Activated naive CD8-positive, alpha-beta T cell treated with anti-CD3 and anti-CD28 coated beads, Interleukin-2, amount 50 U/mL, for 24 hours (primary cell): ENCODE results near the gene TMF1.
A peak's percentile ranks its signal among the peaks of the same experiment; 100 is the strongest.

Experiments used
- ATAC-seq: fragments of 150-1000 bp; cut with Tn5 transposase; one replicate; pipeline ENCODE4 v1.10.0; 2021
- DNase-seq: peaks from one replicate; pipeline ENCODE4 v3.0.0; 2021
- H3K27ac Mint-ChIP-seq: one replicate; pipeline ENCODE4 v1.8.0; 2021; ENCODE audit warnings: mild to moderate bottlenecking, mixed read lengths
- H3K27me3 Mint-ChIP-seq: one replicate; pipeline ENCODE4 v1.8.0; 2021; ENCODE audit warnings: mixed read lengths
- H3K36me3 Mint-ChIP-seq: one replicate; pipeline ENCODE4 v1.8.0; 2021; ENCODE audit warnings: low read depth, mixed read lengths
- H3K4me1 Mint-ChIP-seq: one replicate; pipeline ENCODE4 v1.8.0; 2021; ENCODE audit warnings: mixed read lengths
- H3K4me3 Mint-ChIP-seq: one replicate; pipeline ENCODE4 v1.8.0; 2021; ENCODE audit warnings: mild to moderate bottlenecking, moderate library complexity, mixed read lengths
- H3K9me3 Mint-ChIP-seq: one replicate; pipeline ENCODE4 v1.8.0; 2021; ENCODE audit warnings: mixed read lengths

The TMF1 gene

DNA sequence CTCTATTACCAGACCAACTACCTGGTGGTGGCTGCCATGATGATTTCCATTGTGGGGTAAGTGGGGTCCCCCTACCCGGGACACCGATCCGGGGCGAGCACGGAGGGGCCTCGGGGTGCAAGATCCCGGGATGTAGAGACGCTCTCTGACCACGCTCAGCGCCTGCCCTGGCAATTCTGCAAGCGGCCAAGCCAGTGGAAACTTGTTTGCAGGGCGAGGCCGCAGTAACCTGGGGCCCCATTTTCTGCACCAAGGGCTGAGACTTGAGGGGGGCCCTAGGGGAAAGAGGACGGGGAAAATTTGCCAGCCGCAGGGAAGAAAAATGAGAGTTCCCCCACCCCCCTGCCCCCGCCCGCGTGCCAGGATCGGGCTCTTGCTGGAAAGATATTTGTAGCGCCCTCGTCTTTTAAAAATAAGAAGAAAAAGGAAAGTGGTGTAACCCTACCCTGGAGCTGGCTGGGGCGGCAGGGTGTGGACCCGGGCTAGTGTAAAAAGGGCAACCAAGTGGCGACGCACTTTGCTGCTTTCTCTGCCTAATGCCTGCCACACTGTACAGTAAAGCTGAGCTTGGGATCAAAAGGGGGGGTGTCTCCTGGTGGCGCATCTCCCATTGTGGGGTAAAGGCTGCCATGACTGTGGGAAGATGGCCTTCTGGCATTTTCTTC, 33.2 kb upstream of the TMF1 start:
- peak overlapping the region; percentile 99 for H3K27ac Mint-ChIP-seq
- no peaks in the 10 kb centered on the region for H3K27me3 Mint-ChIP-seq
- ATAC-seq (no peak), DNase-seq (peak; percentile 41)
- peaks cover 77% of the 10 kb centered on the region for H3K4me1 Mint-ChIP-seq
- peak overlapping the region; percentile 86 for H3K4me3 Mint-ChIP-seq
- peaks cover 10% of the 10 kb centered on the region for H3K36me3 Mint-ChIP-seq
- H3K9me3 Mint-ChIP-seq, result no peaks in the 10 kb centered on the region

DNA sequence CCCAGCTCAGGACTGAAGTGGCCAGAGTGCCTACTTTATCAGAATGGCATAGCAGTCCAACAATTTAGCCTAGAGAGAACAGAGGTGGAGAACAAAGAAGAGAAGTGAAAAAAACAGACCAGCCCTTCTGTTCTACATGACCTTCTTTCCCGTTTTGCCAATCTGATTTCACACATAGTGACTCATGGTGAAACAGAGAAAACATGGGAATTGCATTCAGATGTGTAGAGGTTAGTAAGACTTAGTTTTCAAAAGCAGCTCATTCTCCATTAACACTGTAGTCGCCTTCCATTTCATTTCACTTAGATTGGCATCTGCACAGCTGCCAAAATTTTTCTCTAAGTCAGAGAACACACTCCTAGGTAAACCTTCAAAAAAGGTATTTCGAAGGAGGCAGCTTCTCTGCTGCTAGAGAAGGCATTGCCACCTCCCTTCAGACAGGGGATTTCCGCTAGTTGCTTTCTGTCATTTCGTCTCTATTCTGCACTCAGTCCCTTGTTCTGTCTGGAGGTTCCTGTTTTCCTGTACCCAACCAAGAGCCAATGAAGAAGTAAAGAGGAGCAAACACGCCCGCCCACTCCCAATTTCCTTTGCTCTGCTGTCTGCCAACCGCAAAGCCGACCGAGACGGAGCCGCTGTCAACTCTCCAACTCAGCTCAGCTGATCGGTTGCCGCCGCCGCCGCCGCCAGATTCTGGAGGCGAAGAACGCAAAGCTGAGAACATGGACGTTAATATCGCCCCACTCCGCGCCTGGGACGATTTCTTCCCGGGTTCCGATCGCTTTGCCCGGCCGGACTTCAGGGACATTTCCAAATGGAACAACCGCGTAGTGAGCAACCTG, 32.4 kb upstream of the TMF1 start, which contains the start of gene ARL6IP5:
Gene ARL6IP5, plus strand, starts transcription at position 612 of the 842 bp plus-strand sequence. Its CDS starts 111 bp downstream, at position 723.
- Mint-ChIP-seq H3K27ac (peak within 1 kb of the TSS; percentile 99), H3K27me3 (no peaks in the 10 kb centered on the region), H3K9me3 (no peaks in the 10 kb centered on the region), H3K4me3 (peak within 1 kb of the TSS; percentile 86), H3K36me3 (peaks cover 10% of the 10 kb centered on the region), H3K4me1 (peaks cover 69% of the 10 kb centered on the region)
- ATAC-seq (peak; percentile 55), DNase-seq (peak; percentile 90)

DNA sequence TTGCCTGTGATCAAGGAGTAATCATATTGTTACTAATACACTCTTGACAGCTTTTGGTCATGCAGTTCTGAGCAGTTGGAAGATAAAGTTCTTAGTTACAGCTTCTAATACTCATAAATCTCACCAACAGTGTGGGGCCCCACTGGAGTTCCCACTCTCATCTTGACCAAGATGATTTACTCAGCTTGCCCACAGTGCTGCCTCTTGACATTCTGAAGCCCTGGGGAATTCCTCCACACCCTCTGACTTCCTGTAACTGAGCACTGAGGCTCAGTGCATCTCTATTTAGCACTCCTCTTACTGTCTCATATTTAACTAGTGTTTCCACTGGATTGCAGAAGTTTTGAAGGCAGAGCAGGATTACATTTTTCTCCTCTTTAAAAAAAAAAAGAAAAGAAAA, 30.7 kb upstream of the TMF1 start:
- ATAC-seq, result peak; percentile 73
- Mint-ChIP-seq H3K36me3 (peaks cover 13% of the 10 kb centered on the region), H3K4me1 (peaks cover 69% of the 10 kb centered on the region), H3K27me3 (no peaks in the 10 kb centered on the region), H3K27ac (peak overlapping the region; percentile 99), H3K4me3 (peak overlapping the region; percentile 66), H3K9me3 (no peaks in the 10 kb centered on the region)
- peak; percentile 72 for DNase-seq

DNA sequence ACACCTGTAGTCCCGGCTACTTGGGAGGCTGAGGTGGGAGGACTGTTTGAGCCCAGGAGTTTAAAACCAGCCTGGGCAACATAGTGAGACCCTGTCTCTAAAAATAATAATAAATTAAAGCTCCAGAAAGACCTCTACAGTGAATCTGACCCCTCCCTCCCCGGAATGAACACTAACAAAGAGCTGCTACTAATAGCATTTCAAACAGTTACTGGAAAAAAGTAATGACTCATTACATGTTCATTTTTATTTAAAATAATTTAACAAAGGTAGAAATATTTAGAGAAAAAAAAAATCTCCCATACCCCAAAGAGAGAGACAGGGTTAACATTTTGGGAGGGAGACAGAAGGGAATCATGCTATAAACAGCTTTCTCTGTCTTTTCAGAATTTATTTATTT, 30.2 kb upstream of the TMF1 start:
- H3K4me1 Mint-ChIP-seq, result peaks cover 68% of the 10 kb centered on the region
- H3K36me3 Mint-ChIP-seq, result peaks cover 15% of the 10 kb centered on the region
- no peaks in the 10 kb centered on the region for H3K9me3 Mint-ChIP-seq
- DNase-seq, result no peak
- no peak for ATAC-seq
- H3K27me3 Mint-ChIP-seq, result no peaks in the 10 kb centered on the region
- H3K4me3 Mint-ChIP-seq, result peak overlapping the region; percentile 66
- H3K27ac Mint-ChIP-seq, result peak overlapping the region; percentile 99

DNA sequence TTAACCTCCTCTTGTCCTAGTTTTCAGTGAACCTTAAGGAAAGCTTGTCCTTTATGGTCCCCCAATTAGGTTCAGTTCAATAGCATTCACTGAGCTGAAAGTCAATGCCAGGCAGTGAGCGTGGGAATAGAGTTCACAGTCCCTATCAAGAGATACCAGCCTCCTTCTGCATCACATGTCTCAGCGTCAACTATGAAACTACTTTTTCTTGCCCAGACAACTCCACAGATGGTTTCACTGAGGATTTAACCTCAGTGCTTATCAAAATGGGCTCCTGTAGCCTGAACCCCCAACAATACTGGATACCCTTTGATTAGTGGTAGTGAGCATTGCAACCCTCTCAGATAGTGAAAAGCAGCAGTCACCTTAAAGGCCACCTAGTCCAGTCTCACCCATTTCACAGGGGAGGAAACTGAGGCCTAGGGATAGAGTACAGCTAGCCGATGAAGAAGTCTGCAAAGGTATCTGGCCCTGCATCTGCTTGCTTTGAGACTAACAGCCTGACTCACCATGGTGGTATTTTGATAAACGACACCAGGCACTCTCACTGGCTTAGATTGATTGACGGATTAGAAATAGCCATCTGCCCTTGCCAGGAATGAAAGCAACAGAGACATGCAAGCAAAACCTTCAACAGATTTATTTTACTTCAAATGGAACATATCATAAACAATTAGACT, 29.6 kb upstream of the TMF1 start:
- Mint-ChIP-seq H3K27me3 (no peaks in the 10 kb centered on the region), H3K4me1 (peaks cover 69% of the 10 kb centered on the region), H3K9me3 (no peaks in the 10 kb centered on the region), H3K36me3 (peaks cover 18% of the 10 kb centered on the region), H3K4me3 (peak overlapping the region; percentile 66), H3K27ac (peak overlapping the region; percentile 99)
- DNase-seq (no peak), ATAC-seq (no peak)

DNA sequence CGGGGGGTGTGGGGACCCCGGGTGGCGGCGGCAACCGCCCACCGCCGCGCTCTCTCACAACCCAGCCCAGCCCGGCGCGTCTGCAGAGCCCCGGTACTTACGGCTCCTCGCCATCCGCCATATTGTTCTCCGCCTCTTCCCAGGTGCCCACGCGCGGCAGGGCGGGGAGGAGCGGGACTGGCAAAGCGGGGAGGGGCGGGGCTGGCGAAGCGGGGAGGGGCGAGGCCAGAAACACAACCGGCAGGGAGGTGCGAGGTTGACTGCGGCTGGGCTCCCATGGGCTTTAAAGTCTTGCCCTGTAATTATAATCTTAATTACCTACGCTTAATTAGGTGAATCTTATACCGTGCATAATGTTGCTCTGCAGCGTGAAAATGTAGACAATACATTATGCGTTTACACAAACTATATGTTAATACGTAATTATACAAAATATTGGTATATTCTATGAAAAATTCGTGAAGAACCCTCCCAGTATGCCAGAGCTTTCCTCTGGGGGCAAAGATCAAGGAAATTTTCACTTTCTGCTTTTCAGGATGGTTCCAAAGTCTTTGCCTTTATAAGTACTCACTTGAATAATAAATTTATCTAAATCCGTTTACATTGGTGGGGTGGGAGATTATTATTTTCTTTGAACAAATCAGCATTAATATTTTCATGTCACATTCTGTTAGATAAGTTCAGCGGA, 28.2 kb upstream of the TMF1 start, which contains the start of gene UBA3:
Gene UBA3, minus strand, starts transcription at position 133 of the 688 bp plus-strand sequence. Its CDS starts 12 bp downstream, at position 121.
- H3K9me3 Mint-ChIP-seq, result no peaks in the 10 kb centered on the region
- peaks cover 19% of the 10 kb centered on the region for H3K36me3 Mint-ChIP-seq
- peak; percentile 46 for ATAC-seq
- peak within 1 kb of the TSS; percentile 99 for H3K27ac Mint-ChIP-seq
- H3K27me3 Mint-ChIP-seq, result no peaks in the 10 kb centered on the region
- DNase-seq, result peak; percentile 93
- peak within 1 kb of the TSS; percentile 93 for H3K4me3 Mint-ChIP-seq
- peaks cover 72% of the 10 kb centered on the region for H3K4me1 Mint-ChIP-seq

DNA sequence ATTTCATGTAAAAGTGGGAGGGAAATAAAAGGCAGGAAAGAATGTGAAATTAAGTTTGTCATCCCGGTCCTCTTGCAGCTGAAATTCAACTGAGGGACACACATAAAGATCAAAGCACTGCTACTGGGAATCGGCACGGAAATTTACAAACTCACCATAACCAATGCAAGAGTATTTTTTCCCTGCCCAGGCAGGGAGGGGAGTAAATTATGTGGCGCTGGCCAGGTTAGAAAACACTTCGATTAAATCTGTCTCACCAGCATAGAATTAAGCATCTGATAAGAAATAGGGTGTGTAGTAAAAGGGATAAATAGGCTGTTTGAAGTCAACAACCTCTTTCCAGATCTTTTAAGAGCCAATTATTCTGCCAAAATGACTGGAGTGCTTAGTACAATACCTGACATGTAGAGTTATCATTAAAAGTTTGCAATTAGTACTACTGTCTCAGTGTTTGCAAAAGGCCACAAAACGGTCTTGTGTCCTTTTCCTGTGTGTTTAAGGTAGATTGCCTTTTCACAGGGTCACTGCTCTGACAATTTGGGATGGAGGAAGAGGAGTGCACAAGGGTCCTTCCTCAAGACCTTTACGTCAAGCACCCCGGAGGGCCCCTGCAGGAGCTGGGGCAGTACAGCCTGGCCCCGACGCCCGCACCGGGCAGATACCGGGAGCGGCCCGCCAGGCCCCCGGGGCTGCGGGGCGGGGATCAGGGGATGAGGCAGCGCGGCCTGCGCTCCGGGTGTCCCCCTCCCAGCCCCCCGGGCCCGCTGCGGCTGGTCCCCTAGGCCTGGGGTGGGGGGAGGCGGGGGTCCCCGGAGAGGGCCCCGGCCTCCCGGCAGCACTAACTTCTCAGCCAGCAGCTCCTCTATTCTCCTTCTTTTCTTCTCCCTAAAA, 27.4 kb upstream of the TMF1 start:
- ATAC-seq (no peak), DNase-seq (peak; percentile 31)
- H3K36me3 Mint-ChIP-seq, result peaks cover 19% of the 10 kb centered on the region
- peak overlapping the region; percentile 85 for H3K27ac Mint-ChIP-seq
- peak overlapping the region; percentile 93 for H3K4me3 Mint-ChIP-seq
- H3K27me3 Mint-ChIP-seq, result no peaks in the 10 kb centered on the region
- no peaks in the 10 kb centered on the region for H3K9me3 Mint-ChIP-seq
- H3K4me1 Mint-ChIP-seq, result peaks cover 70% of the 10 kb centered on the region

DNA sequence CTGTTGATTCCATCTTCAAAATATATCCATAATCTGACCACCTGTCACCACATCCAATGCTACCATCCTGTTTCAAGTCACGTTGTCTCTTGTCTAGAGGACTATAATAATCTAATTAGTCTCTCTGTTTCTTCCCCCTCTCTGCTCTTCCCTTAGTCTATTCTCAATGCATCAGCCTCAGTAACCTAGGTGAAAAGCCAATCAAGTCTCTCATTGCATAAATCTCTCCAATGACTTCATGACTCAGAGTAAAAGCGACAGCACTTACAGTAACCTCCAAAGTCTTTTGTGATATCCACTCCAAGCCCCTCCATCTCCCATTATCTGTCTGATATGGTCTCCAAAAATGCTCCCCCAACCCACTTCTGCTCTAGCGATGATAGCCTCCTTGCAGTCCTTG, 20.8 kb upstream of the TMF1 start:
- peaks cover 31% of the 10 kb centered on the region for H3K4me1 Mint-ChIP-seq
- ATAC-seq, result peak; percentile 24
- no peak overlapping the region for H3K4me3 Mint-ChIP-seq
- H3K27me3 Mint-ChIP-seq, result no peaks in the 10 kb centered on the region
- H3K36me3 Mint-ChIP-seq, result peaks cover 41% of the 10 kb centered on the region
- no peak for DNase-seq
- H3K9me3 Mint-ChIP-seq, result no peaks in the 10 kb centered on the region
- H3K27ac Mint-ChIP-seq, result peak overlapping the region; percentile 8

DNA sequence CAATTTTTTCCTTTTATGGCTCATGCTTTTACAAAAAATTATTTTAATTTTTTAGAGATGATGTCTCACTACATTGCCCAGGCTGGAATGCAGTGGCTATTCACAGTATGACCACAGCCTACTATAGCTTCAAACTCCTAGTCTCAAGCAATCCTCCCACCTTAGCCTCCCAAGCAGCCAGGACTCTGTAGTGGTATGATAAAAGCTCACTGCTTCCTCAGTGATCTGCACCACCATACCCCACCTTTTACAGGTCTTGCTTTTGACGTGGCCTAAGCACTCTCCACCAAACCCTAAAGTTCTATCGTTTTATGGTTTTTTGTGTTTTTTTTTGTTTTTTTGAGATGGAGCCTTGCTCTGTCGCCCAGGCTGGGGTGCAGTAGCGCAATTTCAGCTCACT, 14.0 kb upstream of the TMF1 start:
- peaks cover 4% of the 10 kb centered on the region for H3K9me3 Mint-ChIP-seq

DNA sequence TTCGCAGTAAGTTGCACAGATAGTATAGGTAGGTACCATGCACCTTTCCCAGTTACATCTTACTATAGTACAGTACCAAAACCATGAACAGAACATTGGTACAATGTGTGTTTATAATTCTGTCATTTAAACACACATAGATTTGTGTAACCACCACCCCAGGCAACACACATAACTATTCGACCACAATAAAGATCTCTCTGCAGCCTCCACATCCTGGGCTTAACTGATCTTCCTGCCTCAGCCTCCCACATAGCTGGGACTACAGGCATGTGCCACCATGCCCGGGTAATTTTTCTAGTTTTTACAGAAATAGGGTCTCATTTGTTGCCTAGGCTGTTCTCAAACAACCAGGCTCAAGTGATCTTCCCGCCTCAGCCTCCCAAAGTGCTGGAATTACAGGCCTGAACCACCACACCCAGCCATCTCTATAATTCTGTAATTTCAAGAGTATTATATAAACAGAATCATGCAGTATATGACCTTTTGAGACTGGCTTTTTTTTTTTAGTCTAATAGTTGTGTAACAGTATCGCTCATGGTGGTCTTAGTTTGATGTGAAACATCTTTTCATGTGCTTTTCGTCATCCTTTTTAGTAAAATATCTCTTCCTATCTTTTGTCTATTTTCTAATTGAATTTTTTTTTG, 13.3 kb upstream of the TMF1 start:
- Mint-ChIP-seq H3K27me3 (no peaks in the 10 kb centered on the region), H3K36me3 (peaks cover 40% of the 10 kb centered on the region), H3K4me1 (peaks cover 39% of the 10 kb centered on the region), H3K4me3 (no peak overlapping the region), H3K27ac (peak overlapping the region; percentile 70), H3K9me3 (peaks cover 4% of the 10 kb centered on the region)
- ATAC-seq (peak; percentile 90), DNase-seq (no peak)

More for the DNA sequence above, 14.0 kb upstream of the TMF1 start:
- ATAC-seq (peak; percentile 33), DNase-seq (no peak)
- Mint-ChIP-seq H3K27ac (peak overlapping the region; percentile 70), H3K4me3 (no peak overlapping the region), H3K36me3 (peaks cover 40% of the 10 kb centered on the region), H3K4me1 (peaks cover 38% of the 10 kb centered on the region), H3K27me3 (no peaks in the 10 kb centered on the region)

DNA sequence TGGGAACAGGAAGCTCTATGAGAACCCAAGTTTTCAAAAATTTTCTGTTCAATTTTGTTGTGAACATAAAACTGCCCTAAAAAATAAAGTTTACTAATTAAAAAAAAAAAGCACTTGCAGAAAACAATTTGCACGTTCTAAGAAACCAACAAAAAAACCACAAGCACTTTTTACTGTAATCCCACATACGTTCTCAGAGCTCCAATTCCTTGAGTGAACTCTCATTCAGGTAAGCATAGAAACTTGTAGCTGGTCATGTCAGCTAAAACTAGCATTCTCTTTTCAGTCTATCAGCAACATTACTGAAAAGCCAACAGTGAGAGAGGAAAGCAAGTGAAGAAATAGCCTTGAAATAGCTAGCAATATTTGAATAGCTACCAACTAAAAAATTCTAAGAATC, 11.5 kb upstream of the TMF1 start:
- ATAC-seq, result no peak
- no peak for DNase-seq

DNA sequence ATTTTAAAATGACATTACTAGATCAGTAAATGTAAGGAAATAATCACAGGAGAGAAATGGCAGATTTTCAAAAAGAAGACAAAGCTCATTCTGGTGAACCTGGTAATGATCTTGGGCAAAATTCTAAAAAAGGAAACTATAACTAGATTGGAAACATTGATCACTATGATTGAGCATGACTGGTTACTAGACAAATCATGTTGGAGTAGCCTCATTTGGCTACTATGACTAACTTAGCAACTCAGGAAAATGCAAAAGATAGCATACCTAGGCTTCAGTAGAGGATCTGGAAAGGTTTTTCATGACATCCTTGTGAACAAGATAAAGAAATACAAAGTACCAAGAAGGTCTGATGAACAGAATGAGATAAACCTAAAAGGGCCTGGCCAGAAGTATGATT, 7.6 kb upstream of the TMF1 start:
- peaks cover 43% of the 10 kb centered on the region for H3K4me1 Mint-ChIP-seq
- H3K9me3 Mint-ChIP-seq, result peaks cover 4% of the 10 kb centered on the region
- H3K4me3 Mint-ChIP-seq, result no peak overlapping the region
- DNase-seq, result no peak
- no peaks in the 10 kb centered on the region for H3K27me3 Mint-ChIP-seq
- peaks cover 70% of the 10 kb centered on the region for H3K36me3 Mint-ChIP-seq
- ATAC-seq, result peak; percentile 65
- peak overlapping the region; percentile 78 for H3K27ac Mint-ChIP-seq

More for the DNA sequence above, 11.5 kb upstream of the TMF1 start:
- Mint-ChIP-seq H3K4me1 (peaks cover 55% of the 10 kb centered on the region), H3K36me3 (peaks cover 50% of the 10 kb centered on the region), H3K9me3 (peaks cover 4% of the 10 kb centered on the region), H3K27ac (no peak overlapping the region), H3K4me3 (no peak overlapping the region), H3K27me3 (no peaks in the 10 kb centered on the region)

DNA sequence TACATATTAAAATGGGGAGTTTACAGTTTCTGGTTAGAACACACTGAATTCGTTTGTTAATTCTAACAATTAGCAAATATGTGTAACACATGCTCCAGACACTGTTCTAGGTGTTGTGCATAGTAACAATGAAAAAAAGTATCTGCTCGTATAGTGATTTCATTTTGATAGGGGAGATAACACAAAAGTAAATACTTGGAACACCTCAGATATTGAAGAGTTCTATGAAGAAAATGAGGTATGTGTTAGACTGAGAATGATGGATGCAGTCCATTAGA, 6.8 kb upstream of the TMF1 start:
- peaks cover 68% of the 10 kb centered on the region for H3K36me3 Mint-ChIP-seq
- DNase-seq (no peak), ATAC-seq (no peak)
- peaks cover 4% of the 10 kb centered on the region for H3K9me3 Mint-ChIP-seq
- H3K27ac Mint-ChIP-seq, result peak overlapping the region; percentile 78
- no peak overlapping the region for H3K4me3 Mint-ChIP-seq
- no peaks in the 10 kb centered on the region for H3K27me3 Mint-ChIP-seq
- peaks cover 35% of the 10 kb centered on the region for H3K4me1 Mint-ChIP-seq
